HFFc6 (cell line): ENCODE data around the gene CTCFL. TPM values are rescaled to one million over a fixed set of nuclear protein-coding genes. Genes with fewer than 3 reads are reported as not detected.

Experiments used
- DNase-seq: peaks from one replicate; pipeline ENCODE4 v3.0.0-alpha.2; 2018
- H3K27ac Mint-ChIP-seq: 2 replicates; pipeline ENCODE4 v1.8.0; 2020; ENCODE audit warnings: mild to moderate bottlenecking, mixed read lengths
- H3K27me3 Mint-ChIP-seq: 2 replicates; pipeline ENCODE4 v1.8.0; 2021; ENCODE audit warnings: mild to moderate bottlenecking, moderate library complexity, mixed read lengths; ENCODE audit not compliant: insufficient read depth
- H3K36me3 Mint-ChIP-seq: 2 replicates; pipeline ENCODE4 v1.8.0; 2021; ENCODE audit warnings: low read depth, mixed read lengths
- H3K4me1 Mint-ChIP-seq: 2 replicates; pipeline ENCODE4 v1.8.0; 2020; ENCODE audit warnings: low read depth, mixed read lengths
- H3K4me3 Mint-ChIP-seq: 2 replicates; pipeline ENCODE4 v1.8.0; 2020; ENCODE audit warnings: mild to moderate bottlenecking, moderate library complexity, mixed read lengths
- H3K9me3 Mint-ChIP-seq: 2 replicates; pipeline ENCODE4 v1.8.0; 2020; ENCODE audit warnings: mild to moderate bottlenecking, mixed read lengths
- CTCF ChIP-seq: fragments of 200-600 bp; sonication (generic); IDR thresholded peaks from 2 replicates; pipeline ENCODE4 v1.5.0; 2021; ENCODE audit warnings: antibody characterized with exemption, mild to moderate bottlenecking
- total RNA-seq, 6 experiments: library from RNA; stranded (reverse); fragmentation: NEBNext Ultra II Directional; extraction: Animal tissue kit (Norgen Biotek cat#: 25700); gene quantifications; 2 replicates in 1 of 6; 3 replicates in 5 of 6; pipeline ENCODE4 v1.2.3, GENCODE V29; 2021

CTCFL gene
- total RNA-seq, 6 experiments from 2014 or later = not detected

GRCh38 chr20:57451795-57452661, 72.9 kb downstream of the CTCFL start:
- Mint-ChIP-seq H3K27ac (no peak overlapping the region), H3K36me3 (no peaks in the 10 kb centered on the region), H3K4me3 (no peak overlapping the region), H3K27me3 (peaks cover 64% of the 10 kb centered on the region), H3K9me3 (no peaks in the 10 kb centered on the region), H3K4me1 (no peaks in the 10 kb centered on the region)
- DNase-seq = no peak
- no peak for TF ChIP-seq CTCF

- TF ChIP-seq CTCF = no peak
- H3K4me3 Mint-ChIP-seq = no peak overlapping the region
- no peak for DNase-seq
- H3K36me3 Mint-ChIP-seq = no peaks in the 10 kb centered on the region
- H3K27ac Mint-ChIP-seq = no peak overlapping the region
- H3K9me3 Mint-ChIP-seq = no peaks in the 10 kb centered on the region
- H3K27me3 Mint-ChIP-seq = peaks cover 67% of the 10 kb centered on the region
- H3K4me1 Mint-ChIP-seq = no peaks in the 10 kb centered on the region
Measured at GRCh38 chr20:57451431-57451794, 73.5 kb downstream of the CTCFL start.

- DNase-seq = no peak
- Mint-ChIP-seq H3K9me3 (no peaks in the 10 kb centered on the region), H3K27ac (no peak overlapping the region), H3K27me3 (peaks cover 67% of the 10 kb centered on the region), H3K4me3 (no peak overlapping the region), H3K36me3 (no peaks in the 10 kb centered on the region), H3K4me1 (no peaks in the 10 kb centered on the region)
- no peak for TF ChIP-seq CTCF
Measured at GRCh38 chr20:57450931-57451330, 74.0 kb downstream of the CTCFL start.

- no peak for DNase-seq
- Mint-ChIP-seq H3K4me3 (no peak overlapping the region), H3K4me1 (peaks cover 3% of the 10 kb centered on the region), H3K9me3 (peaks cover 3% of the 10 kb centered on the region), H3K27ac (no peak overlapping the region), H3K27me3 (peaks cover 66% of the 10 kb centered on the region), H3K36me3 (peaks cover 3% of the 10 kb centered on the region)
- no peak for TF ChIP-seq CTCF
Measured at GRCh38 chr20:57450419-57450818, 74.5 kb downstream of the CTCFL start.

GRCh38 chr20:57449398-57450354, 75.3 kb downstream of the CTCFL start:
- no peak for TF ChIP-seq CTCF
- peaks cover 4% of the 10 kb centered on the region for H3K9me3 Mint-ChIP-seq
- no peak for DNase-seq
- no peak overlapping the region for H3K27ac Mint-ChIP-seq
- H3K27me3 Mint-ChIP-seq = peaks cover 64% of the 10 kb centered on the region
- H3K4me1 Mint-ChIP-seq = peaks cover 9% of the 10 kb centered on the region
- H3K4me3 Mint-ChIP-seq = no peak overlapping the region
- peaks cover 5% of the 10 kb centered on the region for H3K36me3 Mint-ChIP-seq
